SKM-1 treated with dmso at 0.1 percent for 144 hours (cell line): ENCODE measurements around the gene CSRNP2.
A peak's percentile ranks its signal among the peaks of the same experiment; 100 is the strongest.
"Not testable (repeated sequence)": the region's sequence is repeated elsewhere in the genome, so short reads cannot be mapped to it uniquely, and the experiment has no call there.

Experiments used
- DNase-seq: peaks from one replicate; lab custom pipeline; 2025; ENCODE audit not compliant: unreplicated experiment; lab: John Stamatoyannopoulos, UW

Gene CSRNP2

GRCh38 chr12:51078866-51079265 is 4.5 kb downstream of the CSRNP2 start:
- DNase-seq, result not testable (repeated sequence)

GRCh38 chr12:51078346-51078745 is 5.0 kb downstream of the CSRNP2 start:
- not testable (repeated sequence) for DNase-seq

GRCh38 chr12:51077930-51078329 is 5.5 kb downstream of the CSRNP2 start:
- no peak for DNase-seq

- DNase-seq, result no peak
Measured at GRCh38 chr12:51076236-51076930, 7.0 kb downstream of the CSRNP2 start.

GRCh38 chr12:51075390-51075789 is 8.0 kb downstream of the CSRNP2 start:
- no peak for DNase-seq

GRCh38 chr12:51071663-51072062 is 11.7 kb downstream of the CSRNP2 start:
- no peak for DNase-seq

- DNase-seq, result no peak
Measured at GRCh38 chr12:51070004-51070403, 13.4 kb downstream of the CSRNP2 start.

GRCh38 chr12:51067771-51068170 is 15.6 kb downstream of the CSRNP2 start:
- no peak for DNase-seq

- DNase-seq, result no peak
Measured at GRCh38 chr12:51067229-51067628, 16.2 kb downstream of the CSRNP2 start.

GRCh38 chr12:51065530-51065929 is 17.9 kb downstream of the CSRNP2 start:
- no peak for DNase-seq

GRCh38 chr12:51062631-51063397 is 20.6 kb downstream of the CSRNP2 start:
- DNase-seq, result no peak

- DNase-seq, result no peak
Measured at GRCh38 chr12:51059086-51059485, 24.3 kb downstream of the CSRNP2 start.

- DNase-seq, result no peak
Measured at GRCh38 chr12:51056242-51056641, 27.2 kb downstream of the CSRNP2 start.

GRCh38 chr12:51055060-51055459 is 28.3 kb downstream of the CSRNP2 start:
- no peak for DNase-seq

GRCh38 chr12:51051787-51052186 is 31.6 kb downstream of the CSRNP2 start:
- no peak for DNase-seq

GRCh38 chr12:51049525-51049924 is 33.9 kb downstream of the CSRNP2 start:
- DNase-seq, result no peak

- no peak for DNase-seq
Measured at GRCh38 chr12:51048661-51049251, 34.6 kb downstream of the CSRNP2 start.

- DNase-seq, result peak; percentile 89
Measured at GRCh38 chr12:51047655-51048540, 35.5 kb downstream of the CSRNP2 start, which contains the start of gene LETMD1. LETMD1 (plus strand) TSS chr12:51048327; CDS start chr12:51048357, 30 bp downstream.

- DNase-seq, result no peak
Measured at GRCh38 chr12:51036279-51036678, 47.1 kb downstream of the CSRNP2 start.

- DNase-seq, result no peak
Measured at GRCh38 chr12:51033457-51034089, 49.8 kb downstream of the CSRNP2 start.

GRCh38 chr12:51033048-51033447 is 50.3 kb downstream of the CSRNP2 start:
- DNase-seq, result no peak
